ENCODE data around the gene OR2H2.

Gene OR2H2

DNA sequence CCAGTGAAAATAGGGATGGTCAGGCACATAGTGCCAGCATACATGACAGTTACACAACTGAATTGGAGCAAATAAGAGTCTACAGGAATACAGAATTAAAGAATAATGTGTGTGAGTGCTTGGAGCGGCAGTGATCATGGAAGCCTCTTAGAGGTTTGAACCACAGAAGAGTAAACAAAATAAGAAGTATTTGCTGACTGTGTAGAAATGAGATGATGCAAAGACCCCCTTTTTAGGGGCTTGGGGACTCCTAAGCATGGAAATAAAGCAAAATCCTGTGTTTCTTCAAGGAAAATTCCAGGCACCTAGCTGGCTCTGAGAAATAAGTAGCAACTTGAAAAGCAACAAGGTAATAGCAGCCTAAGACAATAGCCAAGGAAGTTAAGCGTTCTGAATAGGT is 6.8 kb downstream of the OR2H2 start:
- DNase-seq (ENCODE audit: low read depth) = no peak

DNA sequence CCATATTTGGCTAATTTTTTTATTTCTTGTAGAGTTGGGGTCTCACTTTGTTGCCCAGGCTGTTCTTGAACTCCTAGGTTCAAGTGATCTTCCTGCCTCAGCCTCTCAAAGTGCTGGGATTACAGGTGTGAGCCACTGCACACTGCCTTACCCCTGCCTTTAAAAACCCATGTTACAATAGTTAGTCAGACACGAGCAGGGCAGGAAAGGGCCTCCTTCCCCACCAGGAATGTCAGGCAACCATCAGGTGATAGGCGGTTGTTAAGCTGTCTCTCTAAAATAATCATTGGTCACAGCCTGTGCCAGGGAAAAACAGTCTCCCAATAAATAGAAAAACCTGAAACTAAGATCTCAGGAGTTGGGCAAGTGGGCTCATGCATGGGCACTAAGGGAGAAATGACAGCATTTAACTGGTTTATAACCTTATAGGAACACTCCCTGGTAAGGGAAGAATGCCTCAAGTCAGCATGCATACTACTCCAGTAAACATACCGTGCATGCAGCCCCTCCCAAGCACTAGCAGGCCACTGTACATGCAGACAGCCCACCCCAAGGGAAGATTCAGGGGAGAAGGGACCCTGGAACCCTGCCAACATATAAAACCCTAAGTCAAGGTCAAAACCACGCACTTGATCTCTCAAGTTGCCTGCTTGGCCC is 8.4 kb downstream of the OR2H2 start:
- DNase-seq (ENCODE audit: low read depth) = no peak

DNA sequence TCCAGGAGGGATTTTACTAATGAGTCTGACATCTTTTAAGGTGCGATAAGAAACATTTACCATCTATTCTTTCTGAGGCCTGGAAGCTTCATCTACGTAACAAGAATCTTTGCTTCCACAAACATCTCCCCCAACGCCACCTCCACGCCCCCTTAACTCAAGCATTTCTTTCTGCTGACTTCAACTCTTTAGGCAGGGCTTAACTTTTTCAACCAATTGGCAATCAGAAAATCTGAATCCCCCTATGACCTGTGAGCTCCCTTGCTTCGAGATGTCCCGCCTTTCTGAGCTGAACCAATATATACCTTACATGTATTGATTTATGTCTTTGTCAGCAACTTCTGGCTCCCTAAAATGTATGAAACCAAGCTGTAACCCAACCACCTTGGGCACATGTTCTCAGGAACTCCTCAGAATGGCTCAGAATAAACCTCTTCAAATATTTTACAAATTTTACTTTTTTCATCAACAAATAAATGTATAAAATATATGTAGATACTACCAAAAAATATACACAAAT is 11.5 kb downstream of the OR2H2 start:
- DNase-seq (ENCODE audit: low read depth) = no peak

DNA sequence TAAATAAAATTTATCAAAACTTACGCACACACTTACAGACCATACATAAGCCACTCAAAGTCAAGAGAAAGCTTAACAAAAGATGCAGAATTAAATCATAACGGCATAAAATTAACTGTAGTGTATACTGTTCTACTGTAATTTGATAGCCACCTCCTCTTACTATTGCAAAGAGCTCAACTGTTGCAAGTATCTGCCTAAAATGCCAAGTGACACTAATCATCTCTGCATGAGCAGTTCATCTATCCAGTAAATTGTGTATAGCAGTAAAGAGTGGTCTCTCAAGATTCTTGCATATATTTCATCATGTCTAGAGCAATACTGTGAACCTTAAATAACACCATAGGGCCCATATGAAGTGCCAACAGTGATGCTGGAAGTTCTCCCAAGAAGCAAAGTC is 12.3 kb downstream of the OR2H2 start:
- no peak for DNase-seq (ENCODE audit: low read depth)

DNA sequence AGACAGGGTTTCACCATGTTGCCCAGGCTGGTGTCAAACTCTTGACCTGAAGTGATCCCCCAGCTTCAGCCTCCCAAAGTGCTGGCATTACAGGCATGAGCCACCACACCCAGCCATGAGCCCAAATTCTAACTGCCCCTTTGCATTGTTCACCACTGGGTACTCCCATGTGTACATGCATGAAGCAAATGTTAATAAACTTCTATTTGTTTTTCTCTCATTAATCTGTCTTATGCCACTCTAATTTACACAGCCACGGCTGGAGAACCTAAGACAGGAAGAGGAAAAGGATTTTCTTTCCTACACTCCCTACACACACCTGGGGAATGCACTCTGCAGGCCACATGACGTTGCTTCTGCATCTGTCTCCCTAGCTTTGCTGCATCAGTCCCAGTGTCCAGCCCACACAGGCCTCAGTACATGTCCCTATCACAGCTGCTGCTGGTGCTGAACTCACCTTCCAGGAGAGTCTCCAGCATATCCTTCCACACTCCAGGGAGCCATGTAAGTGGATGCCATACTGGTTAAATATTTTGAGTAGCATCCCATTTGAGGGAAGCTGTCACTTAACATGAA is 13.3 kb downstream of the OR2H2 start:
- no peak for DNase-seq (ENCODE audit: low read depth)

DNA sequence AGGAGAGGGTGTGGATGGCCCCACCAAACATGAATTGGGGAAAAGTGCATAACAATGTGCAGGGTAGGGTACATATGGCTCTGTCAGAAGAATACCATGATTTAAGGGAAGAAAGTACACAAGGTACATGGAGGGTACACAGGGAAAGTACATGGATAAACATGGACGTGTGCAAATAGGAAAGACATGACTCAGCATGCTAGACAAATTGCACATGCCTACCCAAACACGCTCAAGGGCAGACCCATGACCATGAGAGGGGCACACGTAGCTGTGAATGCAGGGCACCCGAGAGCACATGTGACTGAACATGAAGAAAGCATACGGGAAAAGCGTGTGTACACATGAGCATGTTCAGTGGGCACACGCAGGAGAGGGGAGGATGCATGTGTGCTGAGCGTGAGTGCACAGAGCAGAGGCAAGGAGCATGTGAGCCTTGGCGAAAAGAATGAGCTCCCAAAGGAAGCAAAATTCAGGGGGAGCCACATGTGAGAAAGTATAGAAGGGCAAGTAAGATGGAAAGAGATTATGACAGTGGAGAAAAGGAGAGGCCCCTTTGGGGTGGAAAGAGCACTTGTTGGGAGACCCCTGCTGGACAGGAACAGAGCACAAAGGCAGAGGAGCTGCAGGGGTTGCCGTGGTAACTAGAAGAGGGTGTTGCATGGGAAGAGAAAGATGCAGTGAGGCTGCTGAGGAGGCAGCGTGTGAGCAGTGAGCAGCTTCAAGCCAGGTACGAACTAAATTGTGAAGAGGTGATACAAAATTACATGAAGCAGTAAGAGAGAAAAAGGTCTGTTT is 17.8 kb downstream of the OR2H2 start:
- DNase-seq (ENCODE audit: low read depth) = no peak

DNA sequence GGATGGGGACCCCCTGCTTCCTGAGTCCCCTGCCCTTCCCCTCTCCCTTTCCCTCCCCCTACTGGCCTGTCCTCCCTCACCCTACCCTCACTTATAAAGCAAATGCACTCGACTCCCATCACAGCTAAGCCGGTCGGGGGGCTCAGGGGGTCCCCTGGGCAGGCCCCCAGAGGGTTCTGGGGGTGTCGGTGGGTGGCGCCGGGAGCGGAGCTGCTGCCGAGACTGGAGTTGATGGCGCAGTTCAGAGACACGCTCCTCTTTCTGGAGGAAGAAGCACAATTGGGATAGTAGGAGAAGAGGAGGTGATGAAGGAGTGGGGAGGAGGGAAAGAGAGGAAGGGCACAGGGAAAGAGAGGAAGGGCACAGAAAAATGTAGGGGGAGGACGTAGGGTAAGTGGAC is 18.5 kb downstream of the OR2H2 start:
- no peak for DNase-seq (ENCODE audit: low read depth)

DNA sequence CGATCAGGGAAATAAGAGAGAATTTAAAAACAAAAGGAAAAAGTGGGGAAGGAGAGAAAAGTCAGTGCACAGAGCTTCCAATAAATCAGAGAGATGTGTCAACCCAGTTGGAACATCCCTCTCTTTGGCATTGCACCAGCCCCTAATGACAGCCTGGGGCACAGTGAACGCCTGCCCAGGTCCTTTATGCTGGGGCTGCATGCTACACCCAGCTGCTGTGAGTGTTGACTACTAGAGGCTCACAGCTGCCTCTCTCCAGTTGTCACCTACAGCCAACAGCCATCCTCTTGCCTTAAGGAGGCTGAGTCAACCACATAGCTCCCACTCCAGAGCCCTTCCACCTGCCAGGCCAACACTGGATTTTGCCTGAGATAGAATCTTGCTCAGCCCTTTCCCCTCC is 19.0 kb downstream of the OR2H2 start:
- DNase-seq (ENCODE audit: low read depth) = no peak

DNA sequence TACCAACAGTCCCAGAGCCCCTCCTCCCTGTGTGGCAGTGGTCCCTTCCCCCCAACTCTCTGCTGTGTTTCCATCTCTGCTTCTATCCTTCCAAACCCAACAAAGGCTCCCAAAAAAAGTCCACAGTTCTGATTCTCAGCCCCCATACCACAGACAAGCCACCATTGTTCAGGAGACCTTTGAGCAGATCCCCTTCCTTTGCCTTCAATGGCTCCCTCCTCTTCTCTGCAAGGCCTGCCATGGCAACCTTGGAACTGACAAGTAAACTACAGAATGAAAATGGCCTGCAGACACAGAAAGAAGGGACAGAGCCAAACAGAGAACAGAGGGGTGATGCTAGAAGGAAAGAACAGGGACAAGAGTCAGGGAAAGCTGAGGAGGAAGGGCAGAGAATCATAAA is 23.2 kb downstream of the OR2H2 start:
- no peak for DNase-seq (ENCODE audit: low read depth)

DNA sequence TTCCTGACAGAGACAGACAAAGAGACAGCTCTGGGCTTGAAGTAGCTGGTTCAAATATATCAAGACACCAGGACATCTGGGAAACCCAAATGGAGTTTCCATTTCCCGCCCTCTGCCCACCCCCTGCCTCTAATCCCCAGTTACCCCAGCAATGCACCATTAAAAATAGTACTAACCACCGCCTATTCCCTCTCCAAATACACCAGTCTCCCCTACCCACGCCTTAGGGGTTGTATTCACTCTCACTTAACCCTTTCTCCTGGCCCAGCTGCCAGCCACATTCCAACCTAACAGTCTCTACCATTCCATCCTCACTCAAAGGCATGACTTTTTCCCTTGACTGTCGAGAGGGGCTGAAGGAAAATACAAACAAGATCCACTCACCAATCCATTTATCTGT is 25.6 kb downstream of the OR2H2 start:
- no peak for DNase-seq (ENCODE audit: low read depth)

DNA sequence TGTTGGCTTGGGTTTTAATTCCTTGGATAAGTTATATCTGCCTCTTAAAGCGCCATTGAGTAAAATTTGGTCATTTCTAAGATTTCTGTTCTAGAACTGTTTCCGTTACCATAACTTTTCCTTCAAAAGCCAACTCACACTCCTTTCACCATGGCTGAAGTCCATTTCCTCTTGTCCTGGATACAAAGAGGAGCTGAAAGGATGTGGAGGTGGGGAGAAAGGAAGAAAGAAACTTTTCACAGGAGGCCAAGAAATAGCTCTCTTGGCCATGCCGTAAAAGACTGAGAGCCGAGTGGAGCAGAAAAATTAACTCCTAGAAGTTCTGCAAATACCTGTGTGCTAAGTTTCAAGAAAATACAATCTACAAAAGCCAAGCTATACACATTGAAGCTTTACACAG is 26.5 kb downstream of the OR2H2 start:
- no peak for DNase-seq (ENCODE audit: low read depth)

DNA sequence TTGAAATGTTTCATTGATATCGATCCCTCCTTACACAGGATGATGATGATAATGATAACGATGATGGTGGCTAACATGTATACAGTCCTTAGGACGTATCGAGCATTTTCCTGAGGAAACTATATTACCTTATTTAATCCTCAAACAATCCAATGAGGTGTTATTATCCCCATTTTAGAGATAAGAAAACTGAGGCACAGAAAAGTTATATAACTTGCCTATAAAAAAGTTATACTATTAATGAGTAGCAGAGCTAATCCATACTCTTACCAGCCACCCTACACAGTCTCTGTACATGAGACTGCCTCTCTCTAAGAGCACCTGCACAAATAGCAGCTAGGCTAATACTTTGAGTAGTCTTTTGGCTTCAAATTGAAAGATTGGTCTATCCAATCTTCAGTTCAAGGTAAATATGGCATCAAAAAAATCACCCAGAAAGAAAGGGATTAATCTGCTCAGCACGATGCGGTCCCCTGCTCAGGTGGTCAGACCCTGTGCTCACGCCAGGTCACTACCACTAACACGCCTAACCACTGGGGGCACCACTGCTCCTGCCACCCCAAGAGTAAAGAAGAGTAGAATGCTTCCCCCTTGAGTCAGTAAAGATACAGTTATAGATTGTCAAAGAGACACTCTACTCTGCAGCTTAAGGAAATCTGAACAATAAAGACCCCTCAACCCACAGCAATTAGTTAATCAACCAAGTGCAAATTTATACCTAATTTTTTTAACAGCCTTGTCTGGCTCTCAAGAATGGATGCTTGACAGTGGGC is 33.0 kb downstream of the OR2H2 start:
- no peak for DNase-seq (ENCODE audit: low read depth)

DNA sequence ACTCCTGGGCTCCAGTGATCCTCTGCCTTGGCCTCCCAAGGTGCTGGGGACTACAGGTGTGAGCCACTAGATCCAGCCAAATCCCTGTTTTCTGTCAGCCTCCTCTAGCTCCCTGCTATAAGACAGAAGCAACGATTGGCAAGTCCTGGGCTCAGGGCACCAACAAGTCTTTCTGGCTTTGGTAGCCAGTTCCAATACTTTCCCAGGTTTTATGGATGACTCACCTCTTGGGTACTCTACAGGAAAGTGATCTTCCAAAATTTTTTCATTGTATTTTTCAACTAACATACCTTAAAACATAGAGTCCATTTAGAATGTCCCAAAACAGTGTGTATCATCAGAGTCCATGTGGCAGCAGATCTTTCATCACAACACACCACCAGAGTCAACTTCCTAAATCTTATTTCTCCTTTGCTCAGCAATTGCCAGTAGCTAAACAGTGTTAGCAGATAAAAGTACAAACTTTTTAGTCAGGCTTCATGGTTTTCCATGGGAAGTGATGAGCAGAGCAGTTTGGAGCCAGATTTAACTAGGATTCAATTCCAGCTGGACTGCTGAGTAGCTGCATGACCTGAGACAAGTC is 34.7 kb downstream of the OR2H2 start:
- DNase-seq (ENCODE audit: low read depth) = no peak

DNA sequence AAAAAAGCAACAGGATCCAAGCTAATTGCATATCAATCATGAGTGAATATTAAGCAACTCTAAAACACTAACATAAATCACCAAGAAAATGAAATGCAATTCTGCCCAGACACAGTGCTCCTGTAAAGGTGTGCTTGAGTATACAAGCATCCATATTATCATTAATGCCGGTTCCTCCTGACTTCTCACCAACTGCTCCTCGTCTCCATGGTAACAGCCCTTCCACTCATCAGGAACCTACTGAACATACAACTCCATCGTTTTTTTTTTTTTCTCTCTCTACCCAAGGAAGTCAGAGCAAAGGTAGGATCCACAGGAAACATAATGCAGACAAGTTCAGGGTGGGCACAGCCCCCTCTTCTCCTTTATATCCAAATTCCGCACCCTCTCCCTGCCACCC is 35.7 kb downstream of the OR2H2 start:
- no peak for DNase-seq (ENCODE audit: low read depth)

DNA sequence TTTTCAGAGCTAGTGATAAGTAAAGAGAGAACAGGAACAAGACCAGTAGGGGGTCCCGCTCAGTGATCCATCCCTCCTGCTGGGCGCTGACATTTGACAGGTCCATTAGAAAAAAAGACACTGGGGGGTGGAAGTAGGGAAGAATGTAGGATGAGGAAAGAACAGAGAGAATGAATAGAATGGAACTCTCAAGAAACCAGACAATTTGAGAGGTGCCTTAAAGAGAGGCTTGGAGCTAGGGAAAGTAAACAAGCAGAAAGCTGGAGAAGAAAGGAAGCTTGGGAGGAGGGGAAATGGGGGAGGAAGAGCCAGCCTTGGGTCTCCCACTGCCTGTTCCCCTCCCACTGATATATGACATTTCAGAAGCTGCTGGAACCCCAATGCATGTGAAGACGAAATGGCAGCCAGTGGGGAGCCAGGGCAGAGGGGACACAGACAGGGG is 39.6 kb downstream of the OR2H2 start:
- DNase-seq (ENCODE audit: low read depth) = no peak

DNA sequence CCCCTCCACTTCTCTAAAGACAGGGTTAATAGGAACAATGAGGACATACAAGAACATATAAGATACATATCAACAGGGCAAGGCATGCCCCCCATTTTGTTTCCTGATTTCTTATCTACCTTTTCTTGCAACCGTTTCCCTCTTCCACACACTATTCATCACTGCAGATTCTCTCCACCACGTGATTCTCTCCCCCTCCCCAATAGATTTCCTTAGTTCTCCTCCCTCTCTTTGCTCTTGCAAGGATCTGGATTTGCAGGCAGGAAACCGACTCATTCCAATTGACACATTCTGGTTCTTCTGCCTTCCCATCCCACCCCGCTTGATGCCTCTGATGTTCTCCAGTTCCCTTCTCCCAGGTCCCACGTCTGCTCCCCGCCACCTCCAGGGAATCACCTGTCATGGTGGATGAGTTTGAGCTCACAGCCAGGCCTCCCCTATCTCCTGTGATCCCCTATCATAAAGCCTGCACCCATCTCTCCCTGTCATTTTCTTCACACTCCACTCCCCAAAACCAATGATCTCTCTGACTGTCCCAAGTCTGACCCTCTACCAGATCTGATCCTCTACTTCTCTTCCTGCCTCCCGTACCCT is 40.5 kb downstream of the OR2H2 start:
- DNase-seq (ENCODE audit: low read depth) = no peak

DNA sequence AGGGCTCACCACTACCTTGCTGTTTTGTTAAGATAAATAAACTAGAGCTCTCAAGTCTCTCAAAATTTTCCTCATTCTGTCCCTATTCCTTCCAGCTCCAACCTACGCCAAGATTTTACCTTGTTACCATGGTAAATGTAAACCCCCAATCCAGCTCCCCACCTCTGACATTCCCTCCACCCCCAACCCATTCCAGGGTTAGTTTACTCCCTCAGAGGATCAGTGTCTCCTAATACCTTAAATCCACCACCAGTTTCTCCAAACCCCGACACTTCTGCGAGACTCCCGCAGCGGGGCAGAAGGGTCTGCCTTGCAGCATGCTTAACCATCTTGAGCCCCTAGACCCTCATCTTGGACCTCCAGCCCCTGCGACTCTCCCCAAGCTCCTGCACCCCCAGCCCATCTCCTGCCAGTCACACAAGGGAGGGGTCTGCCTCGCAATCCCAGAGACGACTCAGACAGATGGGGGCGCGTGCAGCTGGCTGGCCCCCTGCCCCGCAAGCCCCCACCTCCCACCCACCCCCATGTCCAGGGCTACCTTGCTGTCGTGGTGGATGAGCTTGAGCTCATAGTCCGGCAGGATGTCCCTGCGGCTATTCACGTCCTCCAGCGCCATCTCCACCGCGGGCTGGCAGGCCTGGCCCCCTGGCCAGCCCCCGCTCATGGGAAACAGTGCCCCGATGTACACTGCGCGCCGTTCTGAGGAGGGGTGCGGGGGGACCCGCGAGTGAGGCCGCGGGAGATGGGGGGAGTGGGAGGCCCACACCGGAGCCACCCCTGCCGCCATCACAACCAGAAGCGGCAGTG is 42.2 kb downstream of the OR2H2 start:
- no peak for DNase-seq (ENCODE audit: low read depth)

DNA sequence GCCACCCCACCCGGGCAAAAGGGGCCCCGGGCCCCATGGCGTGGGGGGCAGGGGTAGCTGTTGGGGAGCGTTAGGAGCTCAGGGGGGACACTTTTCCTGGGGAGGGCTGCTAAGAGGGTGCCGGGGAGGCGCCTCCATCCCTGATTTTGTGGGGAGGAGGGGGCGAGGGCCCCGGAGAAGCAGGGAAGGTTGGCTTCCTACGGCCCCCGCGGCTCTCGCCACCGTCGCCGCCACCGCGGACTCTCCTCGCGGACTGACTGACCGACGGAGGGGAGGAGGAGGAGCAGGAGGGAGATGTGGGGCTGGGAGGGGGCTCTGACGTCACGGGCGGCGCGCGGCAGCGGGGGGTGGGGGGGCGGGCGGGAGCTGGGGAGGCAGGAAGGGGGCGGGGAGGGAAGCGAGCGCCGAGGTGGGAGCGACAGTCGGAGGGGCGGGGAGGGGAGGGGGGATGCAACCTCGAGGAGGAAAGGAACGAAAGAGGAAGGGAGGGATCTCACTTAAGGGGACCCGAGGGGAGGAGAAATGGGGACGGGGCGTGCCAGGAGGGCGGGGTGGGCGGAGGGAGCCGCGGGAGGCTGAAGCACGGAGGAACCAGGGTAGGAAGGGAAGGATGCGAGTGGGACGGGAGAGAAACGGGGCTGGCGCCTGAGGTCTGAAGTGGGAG is 43.0 kb downstream of the OR2H2 start:
- no peak for DNase-seq (ENCODE audit: low read depth)

DNA sequence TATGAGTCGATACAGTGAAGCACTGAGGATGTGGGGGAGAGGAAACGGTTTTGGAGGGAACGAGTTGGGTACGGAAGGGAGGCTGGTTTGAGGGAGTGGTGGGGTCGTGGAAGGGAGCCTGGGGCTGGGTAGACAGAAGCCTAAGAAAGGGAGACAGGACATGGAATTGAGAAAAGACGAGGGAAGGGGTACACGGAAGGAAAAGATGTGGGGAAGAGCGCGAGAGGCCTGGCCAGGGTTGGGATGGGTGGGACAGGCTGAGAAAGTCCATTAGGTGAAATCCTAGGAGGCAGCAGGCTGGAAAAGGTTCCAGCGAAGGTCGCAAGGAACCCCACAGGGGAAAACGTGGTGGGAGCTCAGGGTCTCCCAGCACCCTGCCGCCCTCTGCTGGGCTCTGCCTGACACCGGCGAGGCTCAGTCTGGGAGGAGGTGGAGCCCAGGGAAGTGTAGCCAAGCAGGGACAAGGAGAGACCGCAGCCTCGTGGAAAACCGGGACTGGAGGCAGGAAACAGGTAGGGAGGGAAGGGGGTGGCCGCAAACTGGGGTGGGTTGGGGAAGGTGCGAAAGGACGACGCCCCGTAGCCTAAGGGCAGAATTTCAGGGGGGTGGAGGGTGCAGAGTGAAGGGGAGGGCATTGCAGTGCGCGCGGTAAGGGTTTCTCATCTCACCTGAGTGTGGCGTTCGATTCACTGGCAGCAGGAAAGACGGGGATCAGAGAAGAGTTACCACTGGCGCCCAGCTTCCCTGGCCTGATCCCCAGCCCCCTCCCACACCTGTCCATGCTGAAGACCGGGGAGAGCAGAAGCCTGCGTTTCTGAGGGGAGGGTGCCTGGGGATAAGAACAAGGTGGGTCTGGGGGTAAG is 43.7 kb downstream of the OR2H2 start:
- no peak for DNase-seq (ENCODE audit: low read depth)
